Spleen (tissue), 7 donors: ENCODE results near the gene SMIM3.
"Not testable (repeated sequence)": the region's sequence is repeated elsewhere in the genome, so short reads cannot be mapped to it uniquely, and the experiment has no call there.

Experiments used
- POLR2A ChIP-seq, 3 donors: fragments of 450-650 bp; IDR thresholded peaks; one replicate each; pipeline ENCODE4 v1.5.1; 2017; ENCODE audit warnings: antibody characterized with exemption in 3 of 3, mild to moderate bottlenecking in 1 of 3
- TF ChIP-seq, protein P1 (sequence below), 11 experiments: fragments of 200-600 bp in 7 of 11; fragments of 450-650 bp in 4 of 11; sonication (generic) in 4 of 11; IDR thresholded peaks in 8 of 11; conservative IDR thresholded peaks in 3 of 11; 1 replicate in 7 of 11; 2 replicates in 4 of 11; pipeline versions ENCODE4 v1.4.0 to v1.8.0; 2016 to 2021; ENCODE audit warnings: antibody characterized with exemption in 11 of 11, inconsistent platforms in 4 of 11, mild to moderate bottlenecking in 1 of 11
- donor health status: DM: no; HTN: no; CAD: no; lungs with moderate emphysema.
- donor health status: DM: no; HTN: no; CAD: no.
- donor health status: DM: no; HTN: no; CAD: no.

DNA sequence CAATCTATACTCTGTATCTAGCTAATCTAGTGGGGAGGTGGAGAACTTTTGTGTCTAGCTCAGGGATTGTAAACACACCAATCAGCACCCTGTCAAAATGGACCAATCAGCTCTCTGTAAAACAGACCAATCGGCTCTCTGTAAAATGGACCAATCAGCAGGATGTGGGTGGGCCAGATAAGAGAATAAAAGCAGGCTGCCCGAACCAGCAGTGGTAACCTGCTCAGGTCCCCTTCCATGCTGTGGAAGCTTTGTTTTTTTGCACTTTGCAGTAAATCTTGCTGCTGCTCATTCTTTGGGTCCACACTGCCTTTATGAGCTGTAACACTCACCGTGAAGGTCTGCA, 67.7 kb downstream of the SMIM3 start, which contains the start of gene IRGM:
- TF ChIP-seq, protein P1, sequence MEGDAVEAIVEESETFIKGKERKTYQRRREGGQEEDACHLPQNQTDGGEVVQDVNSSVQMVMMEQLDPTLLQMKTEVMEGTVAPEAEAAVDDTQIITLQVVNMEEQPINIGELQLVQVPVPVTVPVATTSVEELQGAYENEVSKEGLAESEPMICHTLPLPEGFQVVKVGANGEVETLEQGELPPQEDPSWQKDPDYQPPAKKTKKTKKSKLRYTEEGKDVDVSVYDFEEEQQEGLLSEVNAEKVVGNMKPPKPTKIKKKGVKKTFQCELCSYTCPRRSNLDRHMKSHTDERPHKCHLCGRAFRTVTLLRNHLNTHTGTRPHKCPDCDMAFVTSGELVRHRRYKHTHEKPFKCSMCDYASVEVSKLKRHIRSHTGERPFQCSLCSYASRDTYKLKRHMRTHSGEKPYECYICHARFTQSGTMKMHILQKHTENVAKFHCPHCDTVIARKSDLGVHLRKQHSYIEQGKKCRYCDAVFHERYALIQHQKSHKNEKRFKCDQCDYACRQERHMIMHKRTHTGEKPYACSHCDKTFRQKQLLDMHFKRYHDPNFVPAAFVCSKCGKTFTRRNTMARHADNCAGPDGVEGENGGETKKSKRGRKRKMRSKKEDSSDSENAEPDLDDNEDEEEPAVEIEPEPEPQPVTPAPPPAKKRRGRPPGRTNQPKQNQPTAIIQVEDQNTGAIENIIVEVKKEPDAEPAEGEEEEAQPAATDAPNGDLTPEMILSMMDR (IDR thresholded peaks at IDR 0.05 in 8 of 11, conservative IDR thresholded peaks at IDR 0.05 in 3 of 11) = not testable (repeated sequence)
- not testable (repeated sequence) for TF ChIP-seq POLR2A (IDR thresholded peaks at IDR 0.05)
